Transverse colon (tissue), 4 donors: ENCODE results near the gene RNASEH1. TPM values are rescaled to one million over a fixed set of nuclear protein-coding genes. Genes with fewer than 3 reads are reported as not detected.

ENCODE experiments used
- DNase-seq: peaks from one replicate; pipeline ENCODE4 v3.0.0-alpha.2; 2019
- H3K27ac ChIP-seq, 4 donors: fragments of 200-600 bp; sonication (generic); 2 replicates each; pipeline ENCODE4 v1.5.1; 2016 to 2018; ENCODE audit warnings: inconsistent platforms in 4 of 4
- H3K27me3 ChIP-seq: fragments of 200-600 bp; sonication (generic); 2 replicates; pipeline ENCODE4 v1.5.1; 2017; ENCODE audit warnings: inconsistent platforms
- H3K36me3 ChIP-seq, 4 donors: fragments of 200-600 bp; sonication (generic); 2 replicates each; pipeline ENCODE4 v1.5.1; 2017 to 2019; ENCODE audit warnings: inconsistent platforms in 4 of 4
- H3K4me1 ChIP-seq, 4 donors: fragments of 200-600 bp; sonication (generic); 2 replicates each; pipeline ENCODE4 v1.5.1; 2017 to 2020; ENCODE audit warnings: inconsistent platforms in 4 of 4
- H3K4me3 ChIP-seq, 4 donors: fragments of 200-600 bp; sonication (generic); 1 replicate in 1 of 4; 2 replicates in 3 of 4; pipeline versions ENCODE4 v1.5.1 to v1.6.1; 2017 to 2019; ENCODE audit warnings: inconsistent platforms in 4 of 4
- H3K9me3 ChIP-seq, 2 donors: fragments of 200-600 bp; sonication (generic); 2 replicates each; pipeline ENCODE4 v1.5.1; 2017 to 2019; ENCODE audit warnings: inconsistent platforms in 2 of 2
- EP300 ChIP-seq: sonication (generic); formaldehyde crosslinking; IDR thresholded peaks from one replicate; pipeline ENCODE4 v1.6.1; 2017; ENCODE audit warnings: antibody characterized with exemption, low read depth
- POLR2A ChIP-seq: fragments of 450-650 bp; IDR thresholded peaks from one replicate; pipeline ENCODE4 v1.6.1; 2016; ENCODE audit warnings: antibody characterized with exemption, mild to moderate bottlenecking, moderate library complexity
- POLR2AphosphoS5 ChIP-seq, 3 donors: sonication (generic); formaldehyde crosslinking; IDR thresholded peaks; one replicate each; pipeline ENCODE4 v1.6.1; 2016; ENCODE audit warnings: antibody characterized with exemption in 3 of 3
- WGBS, 2 donors: methylation state at CpG; one replicate each; pipeline ENCODE4 v1.1.5; 2018; ENCODE audit warnings: low coverage in 1 of 2; 5-methylcytosine and 5-hydroxymethylcytosine counted together
- in situ Hi-C, 4 donors: fragments of 200-750 bp; cut with MboI; loops; one replicate each; pipeline versions ENCODE4 v1.15.0 to v1.15.1; 2017; ENCODE audit warnings: low sequenced_read_pairs in 3 of 4, low pct_ligation_motif_present in 1 of 4, low pct_unique_long_range_greater_than_20kb in 1 of 4
- intact Hi-C: fragments of 100-400 bp; cut with DNase I; formaldehyde crosslinking; loops from one replicate; pipeline ENCODE4 v1.15.1; 2023; ENCODE audit warnings: low total_unique reads
- total RNA-seq, 4 donors: library from RNA; depleted of rRNA; stranded (reverse); fragments of >200 nt; gene quantifications; one replicate each; pipeline ENCODE4 v1.1.0, GENCODE V29; 2016
- TF ChIP-seq, protein P1 (sequence below), 5 experiments: fragments of 200-600 bp in 3 of 5; fragments of 450-650 bp in 2 of 5; sonication (generic) in 3 of 5; IDR thresholded peaks; 1 replicate in 2 of 5; 2 replicates in 3 of 5; pipeline ENCODE4 v1.5.1; 2016 to 2017; ENCODE audit warnings: antibody characterized with exemption in 5 of 5, inconsistent platforms in 3 of 5, mild to moderate bottlenecking in 2 of 5, moderate library complexity in 1 of 5

The RNASEH1 gene
- total RNA-seq, 4 donors from 2014 or later, result 7.4 to 12.4 (median 11.0) TPM

DNA sequence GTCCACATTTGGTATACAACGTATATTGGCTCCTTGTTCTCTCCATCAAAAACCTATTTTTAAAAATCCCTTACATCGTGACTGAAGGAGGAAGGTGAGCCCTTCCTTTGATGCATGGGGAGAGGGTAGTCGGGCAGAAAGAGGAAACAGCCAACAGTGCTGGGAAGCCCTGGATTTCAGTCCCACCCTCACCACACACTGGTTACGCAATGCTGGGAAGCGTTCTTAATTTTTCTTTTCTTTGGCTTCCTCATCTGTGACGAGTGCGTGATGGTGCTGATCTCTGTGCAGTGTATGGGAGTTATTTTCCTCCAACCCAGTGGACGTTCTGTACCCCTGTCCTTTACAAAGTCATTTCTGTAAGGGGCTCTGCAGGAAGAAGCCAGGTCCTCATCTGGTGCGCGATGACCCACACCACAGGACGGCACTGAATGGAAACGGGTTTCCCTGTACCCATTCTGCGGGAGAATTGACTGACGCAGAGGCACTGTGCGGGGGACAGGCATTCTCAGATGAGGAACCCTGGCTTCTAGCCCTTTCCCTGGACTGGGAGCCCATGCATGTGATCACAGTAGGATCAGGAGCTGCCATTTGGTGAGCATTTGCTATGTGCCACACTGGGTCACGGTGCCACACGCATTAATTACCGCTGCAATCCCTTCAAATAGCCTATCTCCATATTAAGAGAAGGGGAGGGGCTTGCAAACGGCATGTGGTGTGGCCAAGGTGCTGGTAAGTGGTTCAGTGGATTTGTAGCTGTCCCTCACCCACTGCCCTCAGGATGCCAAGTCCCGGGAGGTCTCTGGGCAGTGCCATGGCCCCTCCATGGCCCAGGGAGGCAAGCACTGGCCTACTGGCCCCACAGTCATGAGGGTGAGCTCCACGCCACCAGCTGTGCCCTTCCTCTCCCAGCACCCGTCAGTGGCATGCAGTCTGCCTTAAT lies 41.0 kb upstream of the RNASEH1 start:
- no peak for DNase-seq
- Histone ChIP-seq H3K36me3 (no peaks in the 10 kb centered on the region), H3K9me3 (no peaks in the 10 kb centered on the region), H3K4me1 (no peaks in the 10 kb centered on the region), H3K27me3 (no peaks in the 10 kb centered on the region), H3K27ac (no peak overlapping the region), H3K4me3 (no peak overlapping the region)
- in situ Hi-C loops, result no loop called here
- TF ChIP-seq POLR2AphosphoS5 (IDR thresholded peaks at IDR 0.05) (no peak), POLR2A (no peak), EP300 (no peak)
- TF ChIP-seq, protein P1, sequence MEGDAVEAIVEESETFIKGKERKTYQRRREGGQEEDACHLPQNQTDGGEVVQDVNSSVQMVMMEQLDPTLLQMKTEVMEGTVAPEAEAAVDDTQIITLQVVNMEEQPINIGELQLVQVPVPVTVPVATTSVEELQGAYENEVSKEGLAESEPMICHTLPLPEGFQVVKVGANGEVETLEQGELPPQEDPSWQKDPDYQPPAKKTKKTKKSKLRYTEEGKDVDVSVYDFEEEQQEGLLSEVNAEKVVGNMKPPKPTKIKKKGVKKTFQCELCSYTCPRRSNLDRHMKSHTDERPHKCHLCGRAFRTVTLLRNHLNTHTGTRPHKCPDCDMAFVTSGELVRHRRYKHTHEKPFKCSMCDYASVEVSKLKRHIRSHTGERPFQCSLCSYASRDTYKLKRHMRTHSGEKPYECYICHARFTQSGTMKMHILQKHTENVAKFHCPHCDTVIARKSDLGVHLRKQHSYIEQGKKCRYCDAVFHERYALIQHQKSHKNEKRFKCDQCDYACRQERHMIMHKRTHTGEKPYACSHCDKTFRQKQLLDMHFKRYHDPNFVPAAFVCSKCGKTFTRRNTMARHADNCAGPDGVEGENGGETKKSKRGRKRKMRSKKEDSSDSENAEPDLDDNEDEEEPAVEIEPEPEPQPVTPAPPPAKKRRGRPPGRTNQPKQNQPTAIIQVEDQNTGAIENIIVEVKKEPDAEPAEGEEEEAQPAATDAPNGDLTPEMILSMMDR (IDR thresholded peaks at IDR 0.05), result no peak
- WGBS, 2 donors, result 86 to 89% methylated on average over 11 to 22 of the region's 22 CpGs
- intact Hi-C loops, result no loop called here

DNA sequence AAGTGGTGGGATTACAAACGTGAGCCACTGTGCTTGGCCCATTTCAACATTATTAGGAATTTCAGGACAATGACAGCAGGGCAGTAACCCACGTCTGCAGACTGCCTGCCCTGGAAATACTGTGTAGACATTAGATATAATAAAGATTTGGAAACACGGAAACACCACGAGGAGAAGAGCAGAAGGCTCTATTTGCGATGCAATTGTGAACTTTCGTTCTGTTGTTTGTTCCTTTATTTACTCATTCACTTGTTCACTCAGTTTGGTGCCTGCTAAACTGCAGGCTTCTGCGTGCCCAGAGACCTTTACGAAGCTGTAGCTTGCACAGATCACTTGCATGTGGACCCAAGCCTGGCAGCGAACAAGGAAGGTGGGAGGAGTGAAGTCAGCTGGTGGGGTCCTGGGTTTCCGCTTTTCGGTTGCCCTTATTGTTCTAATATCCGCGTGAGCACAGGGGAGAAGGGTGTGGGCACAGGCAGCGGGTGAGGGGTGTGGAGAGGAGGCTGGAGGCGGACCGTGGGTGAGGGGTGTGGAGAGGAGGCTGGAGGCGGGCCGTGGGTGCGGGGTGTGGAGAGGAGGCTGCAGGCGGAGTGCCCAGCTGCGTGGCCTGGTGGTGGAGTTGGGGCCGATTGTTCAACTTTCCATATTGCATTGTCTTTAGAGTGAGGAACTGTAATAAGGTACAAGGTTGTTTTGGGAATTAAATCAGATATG lies 40.2 kb upstream of the RNASEH1 start:
- intact Hi-C loops (no loop called here), in situ Hi-C loops (no loop called here)
- no peak overlapping the region for H3K27ac ChIP-seq
- 69 to 70% methylated on average over 6 to 22 of the region's 22 CpGs for WGBS, 2 donors
- H3K36me3 ChIP-seq, result no peaks in the 10 kb centered on the region
- TF ChIP-seq, protein P1 (IDR thresholded peaks at IDR 0.05), result no peak
- TF ChIP-seq POLR2AphosphoS5 (IDR thresholded peaks at IDR 0.05), result no peak
- TF ChIP-seq POLR2A, result no peak
- H3K4me1 ChIP-seq, result no peaks in the 10 kb centered on the region
- no peak overlapping the region for H3K4me3 ChIP-seq
- no peak for DNase-seq
- no peaks in the 10 kb centered on the region for H3K27me3 ChIP-seq
- H3K9me3 ChIP-seq, result no peaks in the 10 kb centered on the region

DNA sequence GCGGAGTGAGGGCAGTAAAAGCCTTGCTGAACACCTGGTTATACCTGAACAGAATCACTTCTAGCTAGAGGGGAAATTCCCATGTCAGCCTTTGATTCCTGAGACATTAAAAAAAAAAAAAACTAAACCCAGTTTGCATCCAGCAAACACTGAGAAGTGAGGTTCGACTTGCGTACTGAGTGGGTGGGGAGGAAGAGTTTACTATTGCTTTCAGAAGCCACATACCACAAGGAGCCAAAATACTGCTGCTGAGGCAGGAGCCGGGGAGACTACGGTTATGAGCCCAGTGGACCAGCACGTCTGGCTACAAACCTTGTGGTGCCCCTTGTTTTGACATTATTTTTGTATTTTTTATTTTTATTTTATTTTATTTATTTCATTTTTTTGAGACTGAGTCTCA lies 39.4 kb upstream of the RNASEH1 start:
- in situ Hi-C loops, result no loop called here
- TF ChIP-seq EP300, result no peak
- no peak for TF ChIP-seq POLR2AphosphoS5 (IDR thresholded peaks at IDR 0.05)
- no peak for TF ChIP-seq POLR2A
- TF ChIP-seq, protein P1 (IDR thresholded peaks at IDR 0.05), result no peak

DNA sequence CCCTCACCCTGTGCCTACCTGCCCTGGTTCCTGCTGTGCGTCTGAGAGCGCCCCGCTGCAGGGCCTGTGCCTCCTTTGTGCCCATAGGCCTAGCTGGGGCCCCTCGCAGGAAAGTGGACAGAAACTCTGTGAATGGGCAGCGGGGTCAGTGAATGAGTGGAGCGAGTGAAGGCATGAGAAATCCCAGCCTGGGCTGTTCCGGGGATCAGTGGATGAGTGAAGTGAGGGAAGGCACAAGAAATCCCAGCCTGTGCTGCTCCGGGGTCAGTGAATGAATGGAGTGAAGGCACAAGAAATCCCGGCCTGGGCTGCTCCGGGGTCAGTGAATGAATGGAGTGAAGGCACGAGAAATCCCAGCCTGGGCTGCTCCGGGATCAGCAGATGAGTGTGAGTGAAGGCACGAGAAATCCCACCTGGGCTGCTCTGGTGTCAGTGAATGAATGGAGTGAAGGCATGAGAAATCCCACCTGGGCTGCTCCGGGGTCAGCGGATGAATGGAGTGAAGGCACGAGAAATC lies 38.8 kb upstream of the RNASEH1 start:
- no peaks in the 10 kb centered on the region for H3K9me3 ChIP-seq
- no peaks in the 10 kb centered on the region for H3K36me3 ChIP-seq
- 83% methylated on average over 16 of the region's 16 CpGs; no CpG with 5 or more reads in 1 of the 2 donors for WGBS, 2 donors
- H3K27ac ChIP-seq, result no peak overlapping the region
- in situ Hi-C loops, result no loop called here
- H3K4me3 ChIP-seq, result no peak overlapping the region
- H3K4me1 ChIP-seq, result no peaks in the 10 kb centered on the region
- TF ChIP-seq EP300 (no peak), POLR2AphosphoS5 (IDR thresholded peaks at IDR 0.05) (no peak), POLR2A (no peak)
- TF ChIP-seq, protein P1 (IDR thresholded peaks at IDR 0.05), result no peak
- no peak for DNase-seq
- intact Hi-C loops, result no loop called here
- H3K27me3 ChIP-seq, result no peaks in the 10 kb centered on the region

More for the DNA sequence above, 39.4 kb upstream of the RNASEH1 start:
- H3K36me3 ChIP-seq, result no peaks in the 10 kb centered on the region
- intact Hi-C loops, result no loop called here
- no peaks in the 10 kb centered on the region for H3K4me1 ChIP-seq
- H3K27ac ChIP-seq, result no peak overlapping the region
- WGBS, 2 donors, result 46 to 47% methylated on average over 6 of the region's 6 CpGs
- no peaks in the 10 kb centered on the region for H3K9me3 ChIP-seq
- DNase-seq, result no peak
- H3K27me3 ChIP-seq, result no peaks in the 10 kb centered on the region
- no peak overlapping the region for H3K4me3 ChIP-seq
